ENCODE results near the gene ENG.

Gene ENG

DNA sequence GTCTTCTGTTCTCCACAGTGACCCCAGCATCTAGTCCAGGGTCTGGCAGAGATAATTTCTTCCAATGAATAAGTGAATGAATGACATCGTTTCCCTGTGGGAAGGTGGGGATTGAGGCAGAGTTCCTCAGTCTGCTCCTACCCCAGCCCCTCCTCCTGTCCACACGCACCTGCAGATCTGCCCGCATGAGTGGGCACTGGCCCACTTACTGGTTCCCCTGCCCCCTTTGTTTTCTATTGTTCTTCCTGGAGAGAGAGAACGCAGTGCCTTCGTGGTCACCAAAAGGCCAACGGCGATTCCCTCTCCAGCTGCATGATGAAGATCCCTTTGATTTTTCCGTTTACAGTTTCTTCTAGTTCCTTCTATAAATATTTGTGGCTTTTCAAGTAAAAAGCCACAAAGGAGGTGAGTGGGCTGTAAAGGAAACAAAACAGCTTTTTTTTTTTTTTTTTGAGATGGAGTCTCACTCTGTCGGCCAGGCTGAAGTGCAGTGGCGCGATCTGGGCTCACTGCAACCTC is 57.5 kb downstream of the ENG start:
- DNase-seq, result no peak
- Histone ChIP-seq H3K36me3 (peaks cover 23% of the 10 kb centered on the region), H3K27ac (no peak overlapping the region; the same call in 1 of the 2 replicates), H3K27me3 (ENCODE audit: insufficient read depth, low read depth, severe bottlenecking) (no peaks in the 10 kb centered on the region), H3K4me3 (ENCODE audit: low read depth, low read length) (no peak overlapping the region), H3K9me3 (ENCODE audit: severe bottlenecking) (no peaks in the 10 kb centered on the region)
- TF ChIP-seq, protein P1, sequence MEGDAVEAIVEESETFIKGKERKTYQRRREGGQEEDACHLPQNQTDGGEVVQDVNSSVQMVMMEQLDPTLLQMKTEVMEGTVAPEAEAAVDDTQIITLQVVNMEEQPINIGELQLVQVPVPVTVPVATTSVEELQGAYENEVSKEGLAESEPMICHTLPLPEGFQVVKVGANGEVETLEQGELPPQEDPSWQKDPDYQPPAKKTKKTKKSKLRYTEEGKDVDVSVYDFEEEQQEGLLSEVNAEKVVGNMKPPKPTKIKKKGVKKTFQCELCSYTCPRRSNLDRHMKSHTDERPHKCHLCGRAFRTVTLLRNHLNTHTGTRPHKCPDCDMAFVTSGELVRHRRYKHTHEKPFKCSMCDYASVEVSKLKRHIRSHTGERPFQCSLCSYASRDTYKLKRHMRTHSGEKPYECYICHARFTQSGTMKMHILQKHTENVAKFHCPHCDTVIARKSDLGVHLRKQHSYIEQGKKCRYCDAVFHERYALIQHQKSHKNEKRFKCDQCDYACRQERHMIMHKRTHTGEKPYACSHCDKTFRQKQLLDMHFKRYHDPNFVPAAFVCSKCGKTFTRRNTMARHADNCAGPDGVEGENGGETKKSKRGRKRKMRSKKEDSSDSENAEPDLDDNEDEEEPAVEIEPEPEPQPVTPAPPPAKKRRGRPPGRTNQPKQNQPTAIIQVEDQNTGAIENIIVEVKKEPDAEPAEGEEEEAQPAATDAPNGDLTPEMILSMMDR (IDR thresholded peaks at IDR 0.05; ENCODE audit: low read depth, low read length), result no peak

DNA sequence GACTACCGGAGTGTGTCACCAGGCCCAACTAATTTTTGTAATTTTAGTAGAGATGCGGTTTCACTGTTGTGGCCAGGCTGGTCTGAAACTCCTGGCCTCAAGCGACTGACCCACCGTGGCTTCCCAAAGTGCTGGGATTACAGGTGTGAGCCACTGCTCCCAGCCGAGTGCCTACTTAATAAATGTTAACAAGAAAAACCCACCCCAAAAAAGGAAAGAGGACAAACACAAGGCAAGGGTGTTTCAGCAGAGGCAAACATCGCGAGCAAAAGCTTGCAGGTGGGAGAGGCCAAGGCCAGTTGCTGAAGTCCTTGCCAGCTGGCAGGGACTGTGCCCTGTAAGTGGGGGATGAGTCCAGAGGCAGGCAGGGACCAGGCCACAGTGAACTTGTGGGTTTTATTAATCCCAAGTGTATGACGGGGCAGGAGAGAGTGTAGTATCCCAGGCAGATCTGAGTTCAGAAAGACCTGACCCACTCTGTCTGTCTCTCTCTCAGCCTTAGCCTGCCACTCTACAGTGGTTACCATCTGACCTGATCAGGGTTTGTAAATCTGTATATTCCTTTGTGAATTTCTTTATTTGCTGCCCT is 58.1 kb downstream of the ENG start:
- H3K36me3 ChIP-seq, result peaks cover 29% of the 10 kb centered on the region
- no peak overlapping the region for H3K4me3 ChIP-seq (ENCODE audit: low read depth, low read length)
- H3K27ac ChIP-seq, result peak overlapping the region; percentile 12; the same call in 1 of the 2 replicates
- TF ChIP-seq, protein P1 (IDR thresholded peaks at IDR 0.05; ENCODE audit: low read depth, low read length), result no peak
- no peaks in the 10 kb centered on the region for H3K9me3 ChIP-seq (ENCODE audit: severe bottlenecking)
- no peaks in the 10 kb centered on the region for H3K27me3 ChIP-seq (ENCODE audit: insufficient read depth, low read depth, severe bottlenecking)
- no peak for DNase-seq

DNA sequence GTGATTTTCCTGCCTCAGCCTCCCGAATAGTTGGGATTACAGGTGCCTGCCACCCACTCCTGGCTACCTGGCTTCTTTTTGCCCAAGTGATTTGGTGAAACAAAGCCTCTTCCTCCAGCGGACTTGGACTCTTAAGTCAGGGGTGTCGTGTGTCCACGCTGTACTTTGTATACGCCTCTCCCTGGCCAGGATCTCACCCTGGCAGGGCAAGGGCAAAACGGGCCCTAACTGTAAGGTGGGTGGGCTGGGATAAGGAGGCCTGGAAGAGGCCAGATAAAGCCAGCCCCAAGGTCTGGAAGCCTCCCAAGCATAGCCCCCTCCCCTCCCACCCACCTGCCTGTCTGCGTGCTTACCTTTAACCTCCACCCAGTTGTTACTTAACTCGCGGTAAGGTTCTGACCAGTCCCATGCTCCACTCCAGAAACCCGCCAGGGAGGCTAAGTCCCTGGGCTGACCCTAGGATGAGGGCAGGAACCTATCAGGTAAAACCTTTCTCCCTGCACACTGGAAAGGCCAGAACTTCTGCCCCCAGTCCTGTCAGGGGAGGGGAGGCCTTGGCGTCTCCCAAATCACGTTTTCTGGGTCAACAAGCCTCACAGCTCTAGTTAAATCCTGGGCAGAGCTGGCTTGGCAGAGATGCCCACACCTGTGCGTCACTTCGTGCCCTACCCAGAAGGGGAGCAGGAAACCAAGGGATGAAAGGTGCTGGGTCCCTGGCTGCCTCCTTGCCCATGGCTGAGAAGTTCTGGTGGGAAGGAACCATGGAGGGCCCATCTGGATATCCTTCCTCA is 60.3 kb downstream of the ENG start:
- no peak for DNase-seq
- TF ChIP-seq, protein P1 (IDR thresholded peaks at IDR 0.05; ENCODE audit: low read depth, low read length), result no peak
- peak overlapping the region; percentile 76 for H3K27ac ChIP-seq
- H3K27me3 ChIP-seq (ENCODE audit: insufficient read depth, low read depth, severe bottlenecking), result no peaks in the 10 kb centered on the region
- no peaks in the 10 kb centered on the region for H3K9me3 ChIP-seq (ENCODE audit: severe bottlenecking)
- peaks cover 50% of the 10 kb centered on the region for H3K36me3 ChIP-seq
- H3K4me3 ChIP-seq (ENCODE audit: low read depth, low read length), result no peak overlapping the region

DNA sequence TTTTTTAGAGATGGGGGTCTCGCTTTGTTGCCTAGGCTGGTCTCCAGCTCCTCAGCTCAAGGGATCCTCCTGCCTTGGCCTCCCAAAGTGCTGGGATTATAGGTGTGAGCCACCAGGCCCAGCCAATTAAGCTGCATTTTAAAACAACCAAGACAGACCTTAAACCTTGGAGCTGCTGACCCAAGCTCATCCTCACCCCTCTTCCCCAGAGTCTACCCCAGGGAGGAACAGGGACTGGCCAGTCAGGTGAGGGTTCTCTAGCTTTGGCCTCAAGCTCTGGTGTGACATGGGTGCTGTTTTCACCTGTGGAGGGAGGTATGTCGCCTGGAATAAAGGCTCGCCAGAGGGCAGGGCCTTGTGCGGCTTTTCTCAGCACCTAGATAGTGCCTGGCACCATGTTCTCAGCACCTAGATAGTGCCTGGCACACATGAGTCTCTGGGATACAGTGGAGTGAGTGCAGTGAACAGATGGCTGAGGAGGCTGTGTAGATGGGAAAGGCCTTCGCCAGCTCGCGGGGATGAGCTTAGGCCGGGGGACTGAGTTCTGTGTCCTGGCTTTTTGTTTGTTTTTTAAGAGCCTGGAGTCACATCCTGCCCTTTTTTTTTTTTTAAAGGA is 61.3 kb downstream of the ENG start:
- Histone ChIP-seq H3K27ac (peak overlapping the region; percentile 76), H3K36me3 (peaks cover 60% of the 10 kb centered on the region), H3K27me3 (ENCODE audit: insufficient read depth, low read depth, severe bottlenecking) (no peaks in the 10 kb centered on the region), H3K9me3 (ENCODE audit: severe bottlenecking) (no peaks in the 10 kb centered on the region), H3K4me3 (ENCODE audit: low read depth, low read length) (no peak overlapping the region)
- TF ChIP-seq, protein P1 (IDR thresholded peaks at IDR 0.05; ENCODE audit: low read depth, low read length), result no peak
- peak; percentile 79 for DNase-seq

DNA sequence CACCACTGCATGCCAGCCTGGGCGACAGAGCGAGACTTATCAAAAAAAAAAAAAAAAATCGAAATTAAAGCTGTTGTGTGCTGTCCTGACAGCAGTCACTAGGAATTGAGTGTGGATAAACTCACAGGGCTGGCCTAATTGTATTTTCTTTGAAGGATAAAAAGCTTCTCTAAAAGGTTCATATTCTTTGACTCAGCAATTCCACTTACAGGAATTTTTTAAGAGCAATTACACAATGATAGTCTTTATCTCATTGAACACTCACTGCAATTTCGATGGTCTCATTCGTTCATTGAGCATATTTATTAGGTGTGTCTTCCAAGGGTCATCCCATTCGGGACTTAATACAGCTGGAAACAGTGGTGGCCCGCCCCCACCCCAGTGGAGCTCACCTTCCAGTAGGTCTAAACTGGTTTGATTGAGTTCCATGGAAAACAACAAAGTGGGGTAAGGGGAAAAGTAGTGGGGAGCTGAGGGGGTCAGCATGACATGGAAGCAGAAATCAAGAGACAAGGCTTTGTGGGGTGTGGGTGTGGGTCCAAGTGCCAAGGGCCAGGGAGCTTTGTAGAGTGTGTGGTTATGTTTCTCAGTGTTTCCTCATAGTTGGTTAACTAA is 61.9 kb downstream of the ENG start:
- DNase-seq, result no peak
- no peak overlapping the region for H3K4me3 ChIP-seq (ENCODE audit: low read depth, low read length)
- peak overlapping the region; percentile 76 for H3K27ac ChIP-seq
- no peaks in the 10 kb centered on the region for H3K9me3 ChIP-seq (ENCODE audit: severe bottlenecking)
- peaks cover 67% of the 10 kb centered on the region for H3K36me3 ChIP-seq
- TF ChIP-seq, protein P1 (IDR thresholded peaks at IDR 0.05; ENCODE audit: low read depth, low read length), result no peak
- no peaks in the 10 kb centered on the region for H3K27me3 ChIP-seq (ENCODE audit: insufficient read depth, low read depth, severe bottlenecking)

Data from WERI-Rb-1 (cell line).